GM21786 (cell line): ENCODE data around the gene CDH26.

Experiments used
- ATAC-seq: cut with Tn5 transposase; IDR thresholded peaks from one replicate; pipeline ENCODE4 v1.9.1; 2021; ENCODE audit not compliant: unreplicated experiment

The CDH26 gene

DNA sequence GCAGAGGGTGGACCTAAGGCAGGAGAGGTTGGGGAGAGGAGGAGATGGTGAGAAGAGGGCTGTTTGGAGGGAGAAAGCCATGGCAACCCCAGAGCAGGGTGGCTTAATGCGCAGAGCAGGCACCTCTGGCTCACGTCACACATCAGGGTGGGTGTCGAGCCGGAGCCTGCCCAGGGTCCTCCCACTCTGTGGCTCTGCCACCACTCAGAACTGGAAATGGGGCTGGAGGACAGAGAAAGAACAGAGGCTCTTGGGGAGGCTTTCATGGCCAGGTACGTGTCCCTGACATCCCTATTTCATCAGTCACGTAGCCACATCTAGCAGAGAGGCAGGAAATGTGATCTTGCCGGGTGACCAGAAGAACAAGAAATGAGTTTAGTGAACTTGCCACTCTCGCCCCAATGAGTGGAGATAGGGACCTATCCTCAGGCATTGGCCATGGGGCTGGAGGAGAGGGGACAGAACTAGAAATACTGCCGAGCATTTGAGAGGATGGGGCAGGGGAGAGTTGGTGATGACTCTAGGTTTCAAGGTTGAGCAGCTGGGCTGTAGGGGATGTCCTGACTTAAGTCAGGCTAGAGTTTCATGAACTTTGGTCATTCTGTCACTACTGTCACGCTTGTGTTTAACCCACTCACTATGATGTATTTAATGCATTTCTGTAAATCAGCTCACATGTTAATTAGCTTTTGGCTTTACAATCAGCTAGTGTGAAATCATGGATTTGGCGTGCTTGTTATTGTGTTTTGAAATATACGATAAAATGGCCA, 52.7 kb downstream of the CDH26 start:
- ATAC-seq = no peak

- ATAC-seq = no peak
Observed at GRCh38 chr20:60011512-60012507, 53.6 kb downstream of the CDH26 start.

DNA sequence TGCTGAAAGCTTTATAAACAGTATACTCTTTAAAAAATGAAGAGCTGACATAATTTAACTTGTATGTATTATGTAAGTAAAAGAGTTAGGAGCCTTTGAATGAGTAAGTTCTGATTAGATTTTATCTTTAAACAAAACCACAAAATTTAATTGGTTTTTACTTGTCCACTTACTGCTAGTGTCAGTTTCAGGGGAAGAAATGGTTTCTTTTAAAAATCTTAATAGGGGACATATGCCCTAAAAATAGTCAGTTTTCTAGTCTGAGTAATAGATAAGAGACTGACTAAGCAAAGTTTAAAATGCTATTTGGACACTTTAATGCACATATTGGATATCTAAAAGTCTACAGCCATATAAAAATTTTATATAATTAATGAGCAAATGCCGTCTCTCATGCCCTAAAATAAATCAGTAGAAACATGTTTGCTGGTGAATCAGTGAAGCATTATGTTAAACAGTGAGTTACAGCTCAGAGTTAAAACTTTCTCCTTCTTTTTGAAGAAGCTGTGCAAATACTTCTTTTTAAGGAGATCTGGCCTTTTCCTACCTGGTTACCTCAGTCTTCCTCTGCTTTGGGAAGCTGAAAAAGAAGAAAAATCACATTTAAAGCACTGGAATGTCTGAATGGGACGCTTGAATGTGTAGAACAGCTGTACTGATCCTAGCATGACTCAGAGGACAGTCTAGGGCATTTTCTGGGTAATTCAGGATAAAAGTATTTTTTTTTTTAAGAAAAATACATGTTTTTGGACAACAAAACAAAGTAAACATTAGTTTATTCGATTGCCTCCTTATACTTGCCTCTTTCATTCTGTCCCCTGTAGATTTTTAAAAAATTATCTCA, 55.3 kb downstream of the CDH26 start:
- ATAC-seq = no peak

GRCh38 chr20:60016406-60016805, 58.2 kb downstream of the CDH26 start:
- ATAC-seq = no peak

DNA sequence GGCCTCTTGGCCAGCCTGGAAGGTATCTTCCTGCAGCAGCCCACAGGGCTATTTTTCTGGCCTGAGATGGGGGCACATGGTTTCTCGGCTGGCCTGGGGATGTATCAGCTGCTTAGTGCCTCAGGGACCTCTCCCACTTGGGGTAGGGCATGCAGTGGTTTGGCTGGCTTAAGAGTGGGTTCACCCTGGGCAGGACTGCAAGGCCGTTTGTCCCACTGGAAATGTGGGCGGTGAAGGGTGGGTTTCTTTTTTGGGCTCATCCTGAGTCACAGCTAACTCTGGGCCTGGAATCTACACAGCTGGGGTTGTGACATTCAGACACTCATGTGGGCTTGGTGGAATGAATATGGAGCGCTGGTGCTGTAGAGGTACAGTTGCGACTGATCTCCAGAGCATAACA, 62.0 kb downstream of the CDH26 start:
- ATAC-seq = no peak

DNA sequence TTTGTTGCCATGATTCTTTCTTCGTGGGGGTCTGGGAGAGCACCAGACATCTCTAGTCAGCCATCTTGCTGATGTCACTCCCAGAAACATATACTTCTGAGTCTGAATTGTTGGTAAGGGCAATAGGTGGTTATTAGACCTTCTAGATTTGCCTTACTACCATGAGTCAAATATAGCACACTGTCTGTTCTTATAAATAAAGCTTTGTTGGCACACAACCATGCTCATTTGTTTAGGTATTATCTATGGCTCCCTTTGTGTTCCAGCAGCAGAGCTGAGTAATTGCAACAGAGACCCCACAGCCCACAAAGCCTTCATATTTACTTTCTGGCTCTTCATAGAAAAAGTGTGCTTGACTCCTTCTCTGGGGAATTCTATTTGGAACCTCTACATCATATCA, 62.9 kb downstream of the CDH26 start:
- ATAC-seq = no peak

- ATAC-seq = no peak
Observed at GRCh38 chr20:60022849-60023248, 64.6 kb downstream of the CDH26 start.

GRCh38 chr20:60024245-60024644, 66.0 kb downstream of the CDH26 start:
- ATAC-seq = no peak

DNA sequence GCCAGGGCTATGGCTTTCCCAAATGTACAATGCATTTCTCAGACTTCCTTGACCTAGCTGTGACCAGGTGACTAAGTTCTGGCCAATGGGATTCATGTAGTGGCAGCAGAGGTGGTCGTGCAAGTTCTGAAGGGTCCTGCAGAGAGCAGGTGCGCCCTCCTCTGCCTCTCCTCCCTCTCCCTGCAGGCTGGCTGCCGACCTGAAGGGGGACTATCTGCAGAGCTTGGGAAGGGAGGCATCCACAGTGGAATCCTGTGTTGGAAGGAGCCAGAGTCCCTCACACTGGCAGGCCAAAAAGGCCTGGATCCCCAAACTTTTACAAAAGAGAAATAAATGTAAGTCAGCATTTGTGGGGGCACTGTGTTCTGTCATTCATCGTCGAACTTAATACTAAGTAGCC, 66.6 kb downstream of the CDH26 start:
- ATAC-seq = no peak

GRCh38 chr20:60026010-60026409, 67.8 kb downstream of the CDH26 start:
- no peak for ATAC-seq

DNA sequence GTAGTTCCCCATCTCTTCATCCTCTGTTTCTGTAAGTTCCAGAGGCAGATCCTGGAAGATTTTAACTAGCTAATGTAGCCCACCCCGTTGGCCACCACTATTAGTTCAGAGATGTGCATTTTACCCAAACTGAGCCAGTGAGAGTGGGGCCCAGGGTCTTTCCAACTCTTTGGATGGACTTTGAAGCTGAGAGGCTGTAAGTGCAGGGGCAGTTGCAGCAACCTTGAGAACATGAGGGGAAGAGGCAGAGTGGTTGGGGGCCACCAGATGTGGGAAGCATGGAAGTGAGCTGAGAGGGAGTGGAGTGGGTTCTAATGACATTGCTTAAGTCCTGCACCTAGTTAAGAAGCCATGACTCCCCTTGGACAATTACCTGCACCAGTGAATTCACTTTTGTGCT, 72.2 kb downstream of the CDH26 start:
- ATAC-seq = no peak

DNA sequence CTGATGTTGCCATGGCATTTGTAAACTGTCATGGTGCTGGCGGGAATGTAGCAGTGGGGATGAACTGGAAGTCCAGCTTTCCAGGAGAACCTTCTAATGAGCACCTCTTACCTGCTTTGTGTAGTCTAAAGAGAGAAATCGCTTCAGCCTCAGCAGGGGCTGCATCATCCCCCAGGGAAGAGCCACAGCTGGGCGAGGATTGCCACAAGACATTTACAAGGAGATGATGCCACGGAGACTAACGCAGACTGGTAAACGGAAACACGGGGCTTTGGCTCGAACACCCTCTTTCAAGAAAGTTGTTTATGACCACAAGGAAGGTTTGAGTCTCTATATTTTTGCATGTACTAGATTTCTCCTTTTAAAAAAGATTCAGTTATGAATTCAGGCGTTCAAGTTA, 72.9 kb downstream of the CDH26 start:
- ATAC-seq = no peak

GRCh38 chr20:60034231-60035110, 76.2 kb downstream of the CDH26 start:
- ATAC-seq = no peak

DNA sequence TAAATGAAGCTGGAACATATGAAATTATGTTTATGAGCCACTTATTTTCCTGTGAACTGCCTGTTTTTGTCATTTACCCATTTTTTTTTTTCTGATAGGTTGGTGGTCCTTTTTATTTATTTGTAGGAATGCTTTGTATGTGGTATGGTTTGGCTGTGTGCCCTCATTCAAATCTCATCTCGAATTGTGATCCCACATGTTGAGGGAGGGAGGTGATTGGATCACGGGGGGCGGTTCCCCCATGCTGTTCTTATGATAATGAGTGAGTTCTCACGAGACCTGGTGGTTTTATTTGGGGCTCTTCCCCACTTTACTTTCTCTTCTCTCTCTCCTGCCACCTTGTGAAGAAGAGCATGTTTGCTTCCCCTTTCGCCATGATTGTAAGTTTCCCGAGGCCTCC, 77.3 kb downstream of the CDH26 start:
- ATAC-seq = no peak

DNA sequence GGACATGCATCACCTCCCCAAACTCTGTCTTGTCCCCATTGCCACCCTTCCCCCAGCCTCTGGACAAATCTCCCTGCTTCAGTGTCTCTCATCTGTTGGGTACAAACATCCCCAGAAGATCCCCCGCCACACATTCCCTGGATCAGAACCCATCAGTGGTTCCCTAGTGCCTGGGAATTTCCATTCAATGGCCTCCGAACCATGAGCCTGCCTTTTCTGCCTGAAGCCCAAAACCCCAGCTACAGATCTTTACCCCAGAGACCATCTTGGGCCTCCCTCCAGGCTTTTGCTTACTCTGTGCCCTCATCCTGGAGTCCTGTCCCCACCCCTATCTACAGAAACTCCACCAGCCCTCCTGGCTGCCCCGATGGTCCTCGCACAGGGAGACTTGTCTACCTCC, 78.1 kb downstream of the CDH26 start:
- ATAC-seq = no peak

GRCh38 chr20:60036746-60037499, 78.7 kb downstream of the CDH26 start:
- no peak for ATAC-seq

GRCh38 chr20:60038400-60039008, 80.3 kb downstream of the CDH26 start:
- no peak for ATAC-seq

DNA sequence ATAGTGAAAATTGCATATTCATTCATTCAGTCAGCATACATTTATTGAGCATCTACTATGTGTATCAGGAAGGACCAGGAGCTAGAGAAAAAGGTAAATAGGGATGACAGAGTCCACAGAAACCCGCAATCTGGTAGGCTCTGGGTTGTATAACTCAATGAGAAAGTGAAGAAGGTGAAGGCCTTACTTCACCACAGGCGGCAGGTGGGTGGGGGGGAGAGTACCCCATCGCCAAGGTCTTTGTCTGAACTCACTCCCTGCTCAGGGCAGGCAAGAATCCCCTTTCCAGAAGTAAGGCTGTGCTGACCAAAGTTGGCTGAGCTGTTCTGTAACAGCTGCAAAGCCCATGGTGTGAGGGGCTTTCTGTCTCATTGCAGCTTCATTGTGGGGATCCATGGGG, 81.3 kb downstream of the CDH26 start:
- no peak for ATAC-seq
